ENCODE results near the gene IL12RB2. TPM values are rescaled to one million over a fixed set of nuclear protein-coding genes. Genes with fewer than 3 reads are reported as not detected.

The IL12RB2 gene
- polyA plus RNA-seq, 1 of the 3 experiments (the other 2 are of a cell fraction), result not detected

GRCh38 chr1:67270541-67270940, 37.1 kb upstream of the IL12RB2 start:
- H3F3A ChIP-seq (replicated peaks; ENCODE audit: insufficient read depth), result no peaks in the 10 kb centered on the region
- ChIA-PET POLR2A (no interaction called here), CTCF (no interaction called here)
- H3K36me3 ChIP-seq (replicated peaks in 1 of 2; ENCODE audit: control insufficient read depth in 1 of 2, insufficient read depth in 2 of 2, low read length in 1 of 2), result no peaks in the 10 kb centered on the region
- H3K4me1 ChIP-seq (ENCODE audit: control insufficient read depth in 1 of 2, insufficient read depth in 2 of 2, low read depth in 1 of 2, low read length in 1 of 2), result no peaks in the 10 kb centered on the region
- no peaks in the 10 kb centered on the region for H4K20me1 ChIP-seq (ENCODE audit: insufficient read depth)
- H2AFZ ChIP-seq (ENCODE audit: low read depth), result no peak overlapping the region
- no peak overlapping the region for H3K4me2 ChIP-seq
- H3K9ac ChIP-seq, result no peak overlapping the region
- no peaks in the 10 kb centered on the region for H3K9me3 ChIP-seq
- H3K27me3 ChIP-seq (ENCODE audit: insufficient read depth), result no peaks in the 10 kb centered on the region
- no peaks in the 10 kb centered on the region for H3K79me2 ChIP-seq (ENCODE audit: insufficient read depth)
- WGBS (ENCODE audit: low lambda C conversion rate), result 42% methylated on average over 3 of the region's 3 CpGs
- TF ChIP-seq RCOR1 (IDR thresholded peaks at IDR 0.05; ENCODE audit: low read length) (no peak), GATA2 (CRISPR knock-in tag; IDR thresholded peaks at IDR 0.05) (no peak)
- no peak for DNase-seq
- no peak overlapping the region for H3K27ac ChIP-seq (ENCODE audit: low read depth in 2 of 2, low read length in 1 of 2)
- H3K9me2 ChIP-seq, result no peaks in the 10 kb centered on the region
- H3K4me3 ChIP-seq (ENCODE audit: low read depth in 2 of 2, low read length in 1 of 2), result no peak overlapping the region

GRCh38 chr1:67273591-67273990, 34.1 kb upstream of the IL12RB2 start:
- Histone ChIP-seq H3F3A (replicated peaks; ENCODE audit: insufficient read depth) (no peaks in the 10 kb centered on the region), H2AFZ (ENCODE audit: low read depth) (no peak overlapping the region), H3K27me3 (ENCODE audit: insufficient read depth) (no peaks in the 10 kb centered on the region), H3K4me1 (ENCODE audit: control insufficient read depth in 1 of 2, insufficient read depth in 2 of 2, low read depth in 1 of 2, low read length in 1 of 2) (no peaks in the 10 kb centered on the region), H3K9me2 (no peaks in the 10 kb centered on the region), H3K27ac (ENCODE audit: low read depth in 2 of 2, low read length in 1 of 2) (no peak overlapping the region), H3K9me3 (no peaks in the 10 kb centered on the region), H3K36me3 (replicated peaks in 1 of 2; ENCODE audit: control insufficient read depth in 1 of 2, insufficient read depth in 2 of 2, low read length in 1 of 2) (no peaks in the 10 kb centered on the region), H3K79me2 (ENCODE audit: insufficient read depth) (no peaks in the 10 kb centered on the region), H3K4me2 (no peak overlapping the region), H3K9ac (no peak overlapping the region), H3K4me3 (ENCODE audit: low read depth in 2 of 2, low read length in 1 of 2) (no peak overlapping the region), H4K20me1 (ENCODE audit: insufficient read depth) (no peaks in the 10 kb centered on the region)
- no peak for DNase-seq
- ChIA-PET POLR2A (no interaction called here), CTCF (interaction anchor here (0.7 to 1.1 kb wide), 2 partner anchors 20 to 39 kb away, joined by 3 read pairs; no protein-coding TSS in a partner anchor)
- 14% methylated on average over 4 of the region's 4 CpGs for WGBS (ENCODE audit: low lambda C conversion rate)
- TF ChIP-seq IRF3 (IDR thresholded peaks at IDR 0.05; ENCODE audit: low read depth, low read length) (no peak), RCOR1 (IDR thresholded peaks at IDR 0.05; ENCODE audit: low read length) (no peak), NRF1 (IDR thresholded peaks at IDR 0.05; ENCODE audit: low read depth, low read length) (no peak), EZH2phosphoT487 (IDR thresholded peaks at IDR 0.05; ENCODE audit: borderline replicate concordance, low read depth) (no peak), FOXJ3 (CRISPR knock-in tag; IDR thresholded peaks at IDR 0.05) (no peak), SIN3A (IDR thresholded peaks at IDR 0.05; ENCODE audit: borderline replicate concordance, low read depth, low read length) (no peak), USF2 (IDR thresholded peaks at IDR 0.05; ENCODE audit: borderline replicate concordance, low read depth, low read length) (no peak), GATA2 (CRISPR knock-in tag; IDR thresholded peaks at IDR 0.05) (no peak), USF1 (IDR thresholded peaks at IDR 0.05; ENCODE audit: borderline replicate concordance, low read depth) (no peak), MXI1 (IDR thresholded peaks at IDR 0.05; ENCODE audit: low read depth, low read length) (no peak), FOSL2 (IDR thresholded peaks at IDR 0.05; ENCODE audit: borderline replicate concordance, low read depth) (no peak), SMC3 (IDR thresholded peaks at IDR 0.05; ENCODE audit: low read depth, low read length) (no peak), POLR2AphosphoS5 (IDR thresholded peaks at IDR 0.05; ENCODE audit: low read depth, low read length) (no peak), ZBTB33 (IDR thresholded peaks at IDR 0.05; ENCODE audit: borderline replicate concordance, low read depth) (no peak), REST (IDR thresholded peaks at IDR 0.05; ENCODE audit: low read depth, low read length) (no peak), TAF1 (IDR thresholded peaks at IDR 0.05; ENCODE audit: borderline replicate concordance, low read depth, low read length) (no peak), GABPA (IDR thresholded peaks at IDR 0.05; ENCODE audit: low read depth) (no peak), RAD21 (IDR thresholded peaks at IDR 0.05; ENCODE audit: low read length) (no peak), FOXM1 (IDR thresholded peaks at IDR 0.05; ENCODE audit: low read depth) (no peak)

Data from SK-N-SH (cell line).